ENCODE data around the gene LSM8.
"Not testable (repeated sequence)": the region's sequence is repeated elsewhere in the genome, so short reads cannot be mapped to it uniquely, and the experiment has no call there.

Gene LSM8

GRCh38 chr7:118183786-118184564 is at the start of gene LSM8:
Gene LSM8, plus strand, starts transcription at chr7:118184164. Its CDS starts 60 bp downstream, at chr7:118184224.
- DNase-seq (ENCODE audit: low read depth in 2 of 2), result peak; percentile 94

- not testable (repeated sequence) for DNase-seq (ENCODE audit: low read depth in 2 of 2)
Observed at GRCh38 chr7:118134420-118134819, 49.5 kb upstream of the LSM8 start.

GRCh38 chr7:118140468-118140867 is 43.5 kb upstream of the LSM8 start:
- DNase-seq (ENCODE audit: low read depth in 2 of 2), result no peak

- no peak for DNase-seq (ENCODE audit: low read depth in 2 of 2)
Observed at GRCh38 chr7:118142012-118142411, 42.0 kb upstream of the LSM8 start.

GRCh38 chr7:118148930-118149329 is 35.0 kb upstream of the LSM8 start:
- DNase-seq (ENCODE audit: low read depth in 2 of 2), result no peak

- no peak for DNase-seq (ENCODE audit: low read depth in 2 of 2)
Observed at GRCh38 chr7:118149394-118149793, 34.6 kb upstream of the LSM8 start.

- DNase-seq (ENCODE audit: low read depth in 2 of 2), result no peak
Observed at GRCh38 chr7:118151671-118152070, 32.3 kb upstream of the LSM8 start.

- no peak for DNase-seq (ENCODE audit: low read depth in 2 of 2)
Observed at GRCh38 chr7:118152149-118152548, 31.8 kb upstream of the LSM8 start.

GRCh38 chr7:118152654-118153053 is 31.3 kb upstream of the LSM8 start:
- DNase-seq (ENCODE audit: low read depth in 2 of 2), result no peak

- DNase-seq (ENCODE audit: low read depth in 2 of 2), result no peak
Observed at GRCh38 chr7:118153551-118154177, 30.3 kb upstream of the LSM8 start.

GRCh38 chr7:118158766-118159165 is 25.2 kb upstream of the LSM8 start:
- no peak for DNase-seq (ENCODE audit: low read depth in 2 of 2)

- no peak for DNase-seq (ENCODE audit: low read depth in 2 of 2)
Observed at GRCh38 chr7:118169146-118169545, 14.8 kb upstream of the LSM8 start.

GRCh38 chr7:118175740-118176139 is 8.2 kb upstream of the LSM8 start:
- DNase-seq (ENCODE audit: low read depth in 2 of 2), result no peak

- no peak for DNase-seq (ENCODE audit: low read depth in 2 of 2)
Observed at GRCh38 chr7:118179191-118179590, 4.8 kb upstream of the LSM8 start.

GRCh38 chr7:118182593-118183427 is 1.2 kb upstream of the LSM8 start:
- DNase-seq (ENCODE audit: low read depth in 2 of 2), result no peak

- no peak for DNase-seq (ENCODE audit: low read depth in 2 of 2)
Observed at GRCh38 chr7:118183428-118183785, 557 bp upstream of the LSM8 start.

- no peak for DNase-seq (ENCODE audit: low read depth in 2 of 2)
Observed at GRCh38 chr7:118184565-118184940, 589 bp downstream of the LSM8 start.

- DNase-seq (ENCODE audit: low read depth in 2 of 2), result no peak
Observed at GRCh38 chr7:118185163-118185860, 1.3 kb downstream of the LSM8 start.

- no peak for DNase-seq (ENCODE audit: low read depth in 2 of 2)
Observed at GRCh38 chr7:118186501-118186900, 2.5 kb downstream of the LSM8 start.

GRCh38 chr7:118194571-118194970 is 10.6 kb downstream of the LSM8 start:
- DNase-seq (ENCODE audit: low read depth in 2 of 2), result no peak

GRCh38 chr7:118195837-118196474 is 12.0 kb downstream of the LSM8 start:
- no peak for DNase-seq (ENCODE audit: low read depth in 2 of 2)

GRCh38 chr7:118202061-118202460 is 18.1 kb downstream of the LSM8 start:
- DNase-seq (ENCODE audit: low read depth in 2 of 2), result no peak
